HepG2 (cell line): Measurements from ENCODE around the gene RAB8A. TPM values are rescaled to one million over a fixed set of nuclear protein-coding genes. Genes with fewer than 3 reads are reported as not detected.

Source experiments
- ATAC-seq: fragments of 200-7000 bp; cut with Tn5 transposase; 3 replicates; pipeline ENCODE4 v1.9.1; 2020; ENCODE audit warnings: mild to moderate bottlenecking, moderate library complexity
- BruUV-seq: library from RNA; stranded (reverse); fragments of 400-500 nt; replicated peaks from 2 replicates; lab custom pipeline; 2021; lab: Mats Ljungman, UMichigan
- CTCF ChIA-PET: fragments of 300-600 bp; formaldehyde crosslinking; extraction: SDS; loops from one replicate; lab custom pipeline; 2021; ENCODE audit warnings: low total read pairs, inconsistent platforms, low intra/inter-chr PET ratio; lab: Yijun Ruan, JAX
- POLR2A ChIA-PET: fragments of 350-600 bp; sonication (Branson Sonifier 250); formaldehyde crosslinking; loops from one replicate; lab custom pipeline; 2020; ENCODE audit warnings: antibody characterized with exemption, inconsistent platforms; lab: Yijun Ruan, JAX
- DNase-seq: peaks from one replicate; pipeline ENCODE4 v3.0.0-alpha.2; 2015; ENCODE audit warnings: low spot score
- FAIRE-seq: peaks from 3 replicates; lab custom pipeline; 2011; peaks lifted over from hg19 to GRCh38; lab: Jason Lieb, UNC
- H2AFZ ChIP-seq: one replicate; pipeline ENCODE4 v1.6.1; 2011; ENCODE audit warnings: low read length, inconsistent platforms
- H3K27ac ChIP-seq: fragments of 300-600 bp; 3 replicates; pipeline ENCODE4 v1.8.0; 2011; ENCODE audit warnings: mixed run types, mild to moderate bottlenecking, mixed read lengths, low read length, inconsistent platforms; ENCODE audit not compliant: insufficient read depth; ENCODE audit errors: extremely low read length
- H3K27me3 ChIP-seq, 2 experiments: fragments of 200-600 bp in 1 of 2; 2 replicates in 1 of 2; 3 replicates in 1 of 2; pipeline versions ENCODE4 v1.6.0 to v1.8.0; 2011; ENCODE audit warnings: low read length in 2 of 2, mild to moderate bottlenecking in 2 of 2, moderate library complexity in 2 of 2, inconsistent platforms in 1 of 2; ENCODE audit not compliant: insufficient read depth in 2 of 2, control insufficient read depth in 1 of 2
- H3K36me3 ChIP-seq, 2 experiments: fragments of 200-600 bp in 1 of 2; replicated peaks in 1 of 2; 2 replicates in 1 of 2; 3 replicates in 1 of 2; pipeline versions ENCODE4 v1.5.1 to v1.8.0; 2011; ENCODE audit warnings: low read length in 2 of 2, inconsistent platforms in 1 of 2; ENCODE audit not compliant: insufficient read depth in 2 of 2, control insufficient read depth in 1 of 2
- H3K4me1 ChIP-seq: 2 replicates; pipeline ENCODE4 v1.5.1; 2012; ENCODE audit warnings: low read length, inconsistent platforms; ENCODE audit not compliant: insufficient read depth
- H3K4me2 ChIP-seq: 2 replicates; pipeline ENCODE4 v1.6.0; 2011; ENCODE audit warnings: low read depth, low read length, inconsistent platforms
- H3K4me3 ChIP-seq, 3 experiments: fragments of 200-600 bp in 1 of 3; sonication (generic), shearing (Covaris generic) in 1 of 3; replicated peaks in 1 of 3; 2 replicates each; pipeline ENCODE4 v1.5.1; 2011 to 2016; ENCODE audit warnings: low read length in 3 of 3, inconsistent platforms in 2 of 3, low read depth in 2 of 3, mild to moderate bottlenecking in 2 of 3, control low read depth in 1 of 3, mixed read lengths in 1 of 3; ENCODE audit not compliant: insufficient read depth in 1 of 3
- H3K79me2 ChIP-seq: one replicate; pipeline ENCODE4 v1.6.1; 2011; ENCODE audit warnings: low read length, inconsistent platforms; ENCODE audit not compliant: insufficient read depth
- H3K9ac ChIP-seq: 2 replicates; pipeline ENCODE4 v1.6.0; 2011; ENCODE audit warnings: mild to moderate bottlenecking, low read depth, low read length, inconsistent platforms; ENCODE audit not compliant: insufficient read depth
- H3K9me3 ChIP-seq: 2 replicates; pipeline ENCODE4 v1.5.1; 2012; ENCODE audit warnings: mild to moderate bottlenecking, low read length
- H4K20me1 ChIP-seq: 2 replicates; pipeline ENCODE4 v1.6.0; 2011; ENCODE audit warnings: inconsistent platforms, mild to moderate bottlenecking, low read length, moderate library complexity; ENCODE audit not compliant: insufficient read depth
- CBX5 ChIP-seq: sonication (generic); formaldehyde crosslinking; IDR thresholded peaks from 2 replicates; pipeline ENCODE4 v1.4.0; 2020; ENCODE audit warnings: missing genetic modification reagents, borderline replicate concordance
- E2F1 ChIP-seq: sonication (generic); formaldehyde crosslinking; IDR thresholded peaks from 2 replicates; pipeline ENCODE4 v1.5.0; 2020; ENCODE audit warnings: missing genetic modification reagents
- ELF1 ChIP-seq: sonication (generic); formaldehyde crosslinking; IDR thresholded peaks from 2 replicates; pipeline ENCODE4 v1.4.0; 2020; ENCODE audit warnings: missing genetic modification reagents
- POLR2AphosphoS2 ChIP-seq: IDR thresholded peaks from 2 replicates; pipeline ENCODE4 v1.6.1; 2011; ENCODE audit warnings: low read depth, low read length, improper control_type of control experiment
- PPARG ChIP-seq: conservative IDR thresholded peaks from 2 replicates; pipeline ENCODE4 v1.6.1; 2016; ENCODE audit warnings: missing biosample characterization, missing genetic modification reagents
- RNF2 ChIP-seq: fragments of 450-650 bp; conservative IDR thresholded peaks from 2 replicates; pipeline ENCODE4 v1.6.1; 2016; ENCODE audit warnings: low read depth
- U2AF2 ChIP-seq: fragments of 200-400 bp; formaldehyde crosslinking; IDR thresholded peaks from 2 replicates; pipeline ENCODE4 v1.6.1; 2017; ENCODE audit warnings: low read depth, mild to moderate bottlenecking, low read length
- ZBTB7B ChIP-seq: sonication (generic); formaldehyde crosslinking; IDR thresholded peaks from 2 replicates; pipeline ENCODE4 v1.4.0; 2020; ENCODE audit warnings: missing genetic modification reagents
- ZNF205 ChIP-seq: IDR thresholded peaks from 2 replicates; pipeline ENCODE4 v1.6.1; 2018; ENCODE audit warnings: missing biosample characterization, missing genetic modification reagents
- ZNF510 ChIP-seq: sonication (generic); formaldehyde crosslinking; IDR thresholded peaks from 2 replicates; pipeline ENCODE4 v1.4.0; 2020; ENCODE audit warnings: low read depth, mild to moderate bottlenecking, missing genetic modification reagents
- ZNF562 ChIP-seq: sonication (generic); formaldehyde crosslinking; IDR thresholded peaks from 2 replicates; pipeline ENCODE4 v1.8.0; 2022; ENCODE audit warnings: missing genetic modification reagents, borderline replicate concordance
- ZNF7 ChIP-seq: IDR thresholded peaks from 2 replicates; pipeline ENCODE4 v1.6.1; 2016; ENCODE audit warnings: missing biosample characterization, missing genetic modification reagents
- ZNF776 ChIP-seq: sonication (generic); formaldehyde crosslinking; IDR thresholded peaks from 2 replicates; pipeline ENCODE4 v1.4.0; 2020; ENCODE audit warnings: mild to moderate bottlenecking, missing genetic modification reagents
- WGBS: methylation state at CpG from one replicate; pipeline ENCODE4 v1.1.6; 2017; ENCODE audit warnings: low lambda C conversion rate; 5-methylcytosine and 5-hydroxymethylcytosine counted together
- in situ Hi-C: cut with HindIII; loops from 2 replicates; pipeline ENCODE4 v1.10.0; 2017; ENCODE audit warnings: low pct_unique_long_range_greater_than_20kb; ENCODE audit not compliant: extremely low pct_ligation_motif_present
- intact Hi-C: fragments of 100-400 bp; cut with micrococcal nuclease; formaldehyde crosslinking; loops from one replicate; pipeline ENCODE4 v1.10.0; 2022; ENCODE audit not compliant: unreplicated experiment
- polyA plus RNA-seq, 8 experiments: library from polyadenylated mRNA; depleted of rRNA in 3 of 8; stranded (reverse) in 7 of 8; unstranded in 1 of 8; fragments of >200 nt; fragmentation: Illumina TruSeq in 4 of 8; extraction: Trizol in 4 of 8; gene quantifications; 2 replicates each; pipeline versions ENCODE4 v1.2.1 to v1.2.3, GENCODE V29; 2011 to 2016; ENCODE audit warnings: low read depth in 4 of 8, missing spikeins in 1 of 8, mixed read lengths in 1 of 8; ENCODE audit not compliant: insufficient read depth in 1 of 8
- total RNA-seq, 5 experiments: library from RNA; depleted of rRNA; stranded (reverse); fragments of >200 nt; fragmentation: Illumina TruSeq; extraction: Trizol; gene quantifications; 2 replicates each; pipeline ENCODE4 v1.2.3, GENCODE V29; 2016; ENCODE audit warnings: low read depth in 1 of 5
- TF ChIP-seq, protein P1 (sequence below): sonication (generic); formaldehyde crosslinking; IDR thresholded peaks from 2 replicates; pipeline ENCODE4 v1.4.0; 2020; ENCODE audit warnings: missing genetic modification reagents, low read depth, mild to moderate bottlenecking, borderline replicate concordance
- TF ChIP-seq, protein P2 (sequence below): sonication (generic); formaldehyde crosslinking; IDR thresholded peaks from 2 replicates; pipeline ENCODE4 v1.5.0; 2020; ENCODE audit warnings: mild to moderate bottlenecking, missing genetic modification reagents

RAB8A gene
- total and polyA plus RNA-seq, 2 of the 13 experiments (the other 11 are each of a cell fraction or from before 2014, with no cell fraction given) = 36.7 to 45.0 TPM

- TF ChIP-seq ZBTB7B (CRISPR knock-in tag) = no peak
These were observed 9.5 kb downstream of the RAB8A start (continued) for GRCh38 chr19:16121141-16121540.

DNA sequence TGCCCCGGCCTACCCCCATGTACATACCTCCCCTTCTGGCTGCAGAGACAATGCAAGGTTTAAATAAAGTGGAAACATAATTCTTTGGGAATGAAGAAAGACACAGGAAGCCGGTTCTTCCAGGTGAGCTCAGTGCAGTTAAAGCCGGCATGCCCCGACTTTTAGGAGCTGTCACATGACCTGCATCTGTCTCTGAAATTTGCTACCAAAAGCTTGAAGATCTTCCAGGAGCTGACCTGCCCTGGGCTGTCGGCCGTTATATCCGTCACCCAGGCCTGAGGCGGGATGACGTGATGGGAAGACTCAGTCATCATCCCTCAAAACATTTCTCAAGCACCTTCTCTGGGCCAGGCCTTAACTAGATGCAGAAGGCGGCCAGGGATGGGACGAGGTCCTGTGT is 10.3 kb downstream of the RAB8A start:
- WGBS = 95% methylated on average over 11 of the region's 11 CpGs
- ChIA-PET CTCF (no interaction called here), POLR2A (no interaction called here)
- 0 out of 2 replicates have a peak, but pooled peaks cover 2% of the 10 kb centered on the region for H4K20me1 ChIP-seq
- no peak overlapping the region for H3K27ac ChIP-seq
- H3K36me3 ChIP-seq = peaks cover 32 to 71% of the 10 kb centered on the region in 2 experiments; a peak in 4 of 5 replicates
- TF ChIP-seq POLR2AphosphoS2 (no peak), ELF1 (no peak), U2AF2 (no peak), RNF2 (no peak), ZNF510 (CRISPR knock-in tag) (no peak), ZNF205 (CRISPR knock-in tag) (no peak), ZNF7 (no peak), CBX5 (CRISPR knock-in tag) (no peak), ZNF562 (no peak), PPARG (CRISPR knock-in tag) (no peak), ZNF776 (CRISPR knock-in tag) (no peak), E2F1 (CRISPR knock-in tag) (no peak)
- TF ChIP-seq, protein P1, sequence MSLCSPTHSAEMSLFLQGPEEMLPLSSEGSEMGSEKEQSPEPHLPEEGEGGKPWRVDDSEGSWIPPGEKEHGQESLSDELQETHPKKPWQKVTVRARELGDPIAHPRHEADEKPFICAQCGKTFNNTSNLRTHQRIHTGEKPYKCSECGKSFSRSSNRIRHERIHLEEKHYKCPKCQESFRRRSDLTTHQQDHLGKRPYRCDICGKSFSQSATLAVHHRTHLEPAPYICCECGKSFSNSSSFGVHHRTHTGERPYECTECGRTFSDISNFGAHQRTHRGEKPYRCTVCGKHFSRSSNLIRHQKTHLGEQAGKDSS = no peak
- TF ChIP-seq, protein P2, sequence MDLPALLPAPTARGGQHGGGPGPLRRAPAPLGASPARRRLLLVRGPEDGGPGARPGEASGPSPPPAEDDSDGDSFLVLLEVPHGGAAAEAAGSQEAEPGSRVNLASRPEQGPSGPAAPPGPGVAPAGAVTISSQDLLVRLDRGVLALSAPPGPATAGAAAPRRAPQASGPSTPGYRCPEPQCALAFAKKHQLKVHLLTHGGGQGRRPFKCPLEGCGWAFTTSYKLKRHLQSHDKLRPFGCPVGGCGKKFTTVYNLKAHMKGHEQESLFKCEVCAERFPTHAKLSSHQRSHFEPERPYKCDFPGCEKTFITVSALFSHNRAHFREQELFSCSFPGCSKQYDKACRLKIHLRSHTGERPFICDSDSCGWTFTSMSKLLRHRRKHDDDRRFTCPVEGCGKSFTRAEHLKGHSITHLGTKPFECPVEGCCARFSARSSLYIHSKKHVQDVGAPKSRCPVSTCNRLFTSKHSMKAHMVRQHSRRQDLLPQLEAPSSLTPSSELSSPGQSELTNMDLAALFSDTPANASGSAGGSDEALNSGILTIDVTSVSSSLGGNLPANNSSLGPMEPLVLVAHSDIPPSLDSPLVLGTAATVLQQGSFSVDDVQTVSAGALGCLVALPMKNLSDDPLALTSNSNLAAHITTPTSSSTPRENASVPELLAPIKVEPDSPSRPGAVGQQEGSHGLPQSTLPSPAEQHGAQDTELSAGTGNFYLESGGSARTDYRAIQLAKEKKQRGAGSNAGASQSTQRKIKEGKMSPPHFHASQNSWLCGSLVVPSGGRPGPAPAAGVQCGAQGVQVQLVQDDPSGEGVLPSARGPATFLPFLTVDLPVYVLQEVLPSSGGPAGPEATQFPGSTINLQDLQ (CRISPR knock-in tag) = no peak
- H3K79me2 ChIP-seq = no peaks in the 10 kb centered on the region
- no peaks in the 10 kb centered on the region for H3K9me3 ChIP-seq
- BruUV-seq = no TSS peak
- no peak overlapping the region for H3K4me3 ChIP-seq
- DNase-seq = no peak
- H3K9ac ChIP-seq = no peak overlapping the region
- FAIRE-seq = no peak
- H2AFZ ChIP-seq = no peak overlapping the region
- 0 out of 2 replicates have a peak, but pooled peaks cover 9% of the 10 kb centered on the region for H3K4me1 ChIP-seq
- in situ Hi-C loops = no loop called here
- no peak overlapping the region for H3K4me2 ChIP-seq
- intact Hi-C loops = no loop called here
- ATAC-seq = no peak
- H3K27me3 ChIP-seq = no peaks in the 10 kb centered on the region
